Left lobe of liver (tissue), 2 donors: Measurements from ENCODE around the gene ADGRB3. TPM values are rescaled to one million over a fixed set of nuclear protein-coding genes. Genes with fewer than 3 reads are reported as not detected.
"Not testable (repeated sequence)": the region's sequence is repeated elsewhere in the genome, so short reads cannot be mapped to it uniquely, and the experiment has no call there.

Experiments used
- ATAC-seq: fragments of 200-7000 bp; cut with Tn5 transposase; one replicate; pipeline ENCODE4 v1.9.1; 2020; ENCODE audit warnings: mild to moderate bottlenecking, moderate library complexity
- DNase-seq: peaks from one replicate; pipeline ENCODE4 v3.0.0-alpha.2; 2020; ENCODE audit warnings: low spot score
- total RNA-seq: library from RNA; stranded (reverse); gene quantifications from one replicate; pipeline ENCODE4 v1.2.1, GENCODE V29; 2021
- donor health status: DM: no; HTN: no; CAD: no; lungs with moderate emphysema.
- donor health status: DM: no; HTN: yes; CAD: no.

The ADGRB3 gene
- total RNA-seq, 1 donor from 2014 or later: 0.38 TPM

GRCh38 chr6:69098910-69099309 lies 463.8 kb downstream of the ADGRB3 start:
- DNase-seq (no peak), ATAC-seq (no peak)

- DNase-seq (no peak), ATAC-seq (no peak)
Observed at GRCh38 chr6:69100772-69101171, 465.7 kb downstream of the ADGRB3 start.

GRCh38 chr6:69102416-69102815 lies 467.3 kb downstream of the ADGRB3 start:
- no peak for DNase-seq
- ATAC-seq: no peak

GRCh38 chr6:69105288-69105687 lies 470.2 kb downstream of the ADGRB3 start:
- ATAC-seq (no peak), DNase-seq (no peak)

- ATAC-seq (no peak), DNase-seq (no peak)
Observed at GRCh38 chr6:69106511-69106910, 471.4 kb downstream of the ADGRB3 start.

GRCh38 chr6:69111301-69111700 lies 476.2 kb downstream of the ADGRB3 start:
- DNase-seq (no peak), ATAC-seq (no peak)

GRCh38 chr6:69116658-69117057 lies 481.6 kb downstream of the ADGRB3 start:
- DNase-seq: no peak
- no peak for ATAC-seq

GRCh38 chr6:69121461-69122406 lies 486.7 kb downstream of the ADGRB3 start:
- not testable (repeated sequence) for DNase-seq, ATAC-seq

GRCh38 chr6:69122407-69122773 lies 487.3 kb downstream of the ADGRB3 start:
- ATAC-seq (no peak), DNase-seq (no peak)

GRCh38 chr6:69128411-69128810 lies 493.3 kb downstream of the ADGRB3 start:
- ATAC-seq (no peak), DNase-seq (no peak)

GRCh38 chr6:69129046-69129445 lies 494.0 kb downstream of the ADGRB3 start:
- ATAC-seq (no peak), DNase-seq (no peak)

- no peak for ATAC-seq
- no peak for DNase-seq
Observed at GRCh38 chr6:69135927-69136326, 500.8 kb downstream of the ADGRB3 start.

GRCh38 chr6:69138148-69138547 lies 503.1 kb downstream of the ADGRB3 start:
- ATAC-seq (no peak), DNase-seq (no peak)

- ATAC-seq: no peak
- no peak for DNase-seq
Observed at GRCh38 chr6:69138893-69139494, 503.9 kb downstream of the ADGRB3 start.

GRCh38 chr6:69145062-69145461 lies 510.0 kb downstream of the ADGRB3 start:
- ATAC-seq (no peak), DNase-seq (no peak)

- no peak for DNase-seq
- no peak for ATAC-seq
Observed at GRCh38 chr6:69146385-69146784, 511.3 kb downstream of the ADGRB3 start.

- no peak for DNase-seq
- no peak for ATAC-seq
Observed at GRCh38 chr6:69155467-69155866, 520.4 kb downstream of the ADGRB3 start.

- ATAC-seq (no peak), DNase-seq (no peak)
Observed at GRCh38 chr6:69162811-69163210, 527.7 kb downstream of the ADGRB3 start.

- ATAC-seq (no peak), DNase-seq (no peak)
Observed at GRCh38 chr6:69164564-69165229, 529.6 kb downstream of the ADGRB3 start.

GRCh38 chr6:69179681-69180080 lies 544.6 kb downstream of the ADGRB3 start:
- DNase-seq (no peak), ATAC-seq (no peak)

- DNase-seq: no peak
- ATAC-seq: no peak
Observed at GRCh38 chr6:69180361-69181067, 545.4 kb downstream of the ADGRB3 start.
